Measurements from ENCODE around the gene MRPS22. TPM values are rescaled to one million over a fixed set of nuclear protein-coding genes. Genes with fewer than 3 reads are reported as not detected.
A peak's percentile ranks its signal among the peaks of the same experiment; 100 is the strongest.

MRPS22 gene
- total and polyA plus RNA-seq, 9 donors = 33.0 to 51.6 (median 36.8) TPM

GRCh38 chr3:139327231-139327630 is 16.6 kb upstream of the MRPS22 start:
- H3K4me1 ChIP-seq (ENCODE audit: insufficient read depth) = no peaks in the 10 kb centered on the region
- no peaks in the 10 kb centered on the region for H3K36me3 ChIP-seq
- no peak overlapping the region for H3K27ac ChIP-seq
- H3K9me3 ChIP-seq = no peaks in the 10 kb centered on the region
- peak in 1 of 5 donors; percentile 3 for DNase-seq
- no peak overlapping the region for H3K4me3 ChIP-seq
- TF ChIP-seq CTCF (IDR thresholded peaks at IDR 0.05) (no peak), EP300 (IDR thresholded peaks at IDR 0.05) (no peak)
- 86 to 90% (median 89%) methylated on average over 5 of the region's 5 CpGs for WGBS, 3 donors
- no peaks in the 10 kb centered on the region for H3K27me3 ChIP-seq
- intact Hi-C loops (cut with DNase I) = loop anchor here (5.0 to 10.0 kb wide), 4 partner anchors 215 to 390 kb away; partner anchors contain the start of genes FOXL2 (in 1 of the 4) and FOXL2NB (in 1 of the 4)

- TF ChIP-seq EP300 (IDR thresholded peaks at IDR 0.05) (no peak), CTCF (IDR thresholded peaks at IDR 0.05) (no peak), POLR2A (IDR thresholded peaks at IDR 0.05) (no peak)
- no peaks in the 10 kb centered on the region for H3K27me3 ChIP-seq
- H3K4me1 ChIP-seq (ENCODE audit: insufficient read depth) = no peaks in the 10 kb centered on the region
- intact Hi-C loops (cut with DNase I) = loop anchor here (2.0 to 10.0 kb wide), 5 partner anchors 216 to 391 kb away; partner anchors contain the start of genes FOXL2 (in 1 of the 4) and FOXL2NB (in 1 of the 4)
- H3K27ac ChIP-seq = no peak overlapping the region
- H3K9me3 ChIP-seq = no peaks in the 10 kb centered on the region
- DNase-seq = peak in 1 of 5 donors; percentile 12
- H3K4me3 ChIP-seq = no peak overlapping the region
- no peaks in the 10 kb centered on the region for H3K36me3 ChIP-seq
- 74 to 83% (median 77%) methylated on average over 7 to 8 of the region's 8 CpGs for WGBS, 3 donors
Observed at GRCh38 chr3:139327861-139328260, 16.0 kb upstream of the MRPS22 start.

- no peaks in the 10 kb centered on the region for H3K4me1 ChIP-seq (ENCODE audit: insufficient read depth)
- no peaks in the 10 kb centered on the region for H3K9me3 ChIP-seq
- no peaks in the 10 kb centered on the region for H3K36me3 ChIP-seq
- no peak overlapping the region for H3K27ac ChIP-seq
- DNase-seq = no peak
- H3K27me3 ChIP-seq = no peaks in the 10 kb centered on the region
- 71 to 81% (median 80%) methylated on average over 4 of the region's 4 CpGs for WGBS, 3 donors
- no peak overlapping the region for H3K4me3 ChIP-seq
- no peak for TF ChIP-seq CTCF (IDR thresholded peaks at IDR 0.05)
- TF ChIP-seq EP300 (IDR thresholded peaks at IDR 0.05) = no peak
- no peak for TF ChIP-seq POLR2A (IDR thresholded peaks at IDR 0.05)
- intact Hi-C loops (cut with DNase I) = loop anchor here (2.0 to 10.0 kb wide), 5 partner anchors 216 to 391 kb away; partner anchors contain the start of genes FOXL2 (in 1 of the 4) and FOXL2NB (in 1 of the 4)
Observed at GRCh38 chr3:139328356-139328755, 15.5 kb upstream of the MRPS22 start.

- TF ChIP-seq POLR2A (IDR thresholded peaks at IDR 0.05) = no peak
- TF ChIP-seq CTCF (IDR thresholded peaks at IDR 0.05) = peak; percentile 98 to 99 (median 99)
- no peak for TF ChIP-seq EP300 (IDR thresholded peaks at IDR 0.05)
- H3K27ac ChIP-seq = no peak overlapping the region
Observed at GRCh38 chr3:139329364-139329850, 14.4 kb upstream of the MRPS22 start.

More at GRCh38 chr3:139329364-139329850, 14.4 kb upstream of the MRPS22 start:
- Histone ChIP-seq H3K9me3 (no peaks in the 10 kb centered on the region), H3K27me3 (no peaks in the 10 kb centered on the region), H3K36me3 (no peaks in the 10 kb centered on the region), H3K4me1 (ENCODE audit: insufficient read depth) (no peaks in the 10 kb centered on the region), H3K4me3 (no peak overlapping the region)
- DNase-seq = peak; percentile 89 to 96 (median 94)
- WGBS, 3 donors = 12 to 13% (median 13%) methylated on average over 25 of the region's 25 CpGs
- intact Hi-C loops (cut with DNase I) = loop anchor here (2.0 to 10.0 kb wide), 5 partner anchors 217 to 392 kb away; partner anchors contain the start of genes FOXL2 (in 1 of the 4) and FOXL2NB (in 1 of the 4)
